Fibroblast of pulmonary artery (primary cell): ENCODE results near the gene CALML5.

Experiments
- DNase-seq: peaks from one replicate; pipeline ENCODE4 v3.0.0-alpha.2; 2010; ENCODE audit warnings: low read depth
- H3K4me3 ChIP-seq: replicated peaks from 2 replicates; pipeline ENCODE4 v1.5.1; 2011; ENCODE audit warnings: low read depth, mild to moderate bottlenecking, control low read depth, low read length, moderate library complexity
- TF ChIP-seq, protein P1 (sequence below): IDR thresholded peaks from 2 replicates; pipeline ENCODE4 v1.5.1; 2011; ENCODE audit warnings: mild to moderate bottlenecking, control low read depth, low read length, inconsistent platforms; ENCODE audit errors: missing control alignments

CALML5 gene

GRCh38 chr10:5509691-5510090, 10.3 kb upstream of the CALML5 start:
- TF ChIP-seq, protein P1, sequence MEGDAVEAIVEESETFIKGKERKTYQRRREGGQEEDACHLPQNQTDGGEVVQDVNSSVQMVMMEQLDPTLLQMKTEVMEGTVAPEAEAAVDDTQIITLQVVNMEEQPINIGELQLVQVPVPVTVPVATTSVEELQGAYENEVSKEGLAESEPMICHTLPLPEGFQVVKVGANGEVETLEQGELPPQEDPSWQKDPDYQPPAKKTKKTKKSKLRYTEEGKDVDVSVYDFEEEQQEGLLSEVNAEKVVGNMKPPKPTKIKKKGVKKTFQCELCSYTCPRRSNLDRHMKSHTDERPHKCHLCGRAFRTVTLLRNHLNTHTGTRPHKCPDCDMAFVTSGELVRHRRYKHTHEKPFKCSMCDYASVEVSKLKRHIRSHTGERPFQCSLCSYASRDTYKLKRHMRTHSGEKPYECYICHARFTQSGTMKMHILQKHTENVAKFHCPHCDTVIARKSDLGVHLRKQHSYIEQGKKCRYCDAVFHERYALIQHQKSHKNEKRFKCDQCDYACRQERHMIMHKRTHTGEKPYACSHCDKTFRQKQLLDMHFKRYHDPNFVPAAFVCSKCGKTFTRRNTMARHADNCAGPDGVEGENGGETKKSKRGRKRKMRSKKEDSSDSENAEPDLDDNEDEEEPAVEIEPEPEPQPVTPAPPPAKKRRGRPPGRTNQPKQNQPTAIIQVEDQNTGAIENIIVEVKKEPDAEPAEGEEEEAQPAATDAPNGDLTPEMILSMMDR: no peak
- no peak overlapping the region for H3K4me3 ChIP-seq
- no peak for DNase-seq

DNA sequence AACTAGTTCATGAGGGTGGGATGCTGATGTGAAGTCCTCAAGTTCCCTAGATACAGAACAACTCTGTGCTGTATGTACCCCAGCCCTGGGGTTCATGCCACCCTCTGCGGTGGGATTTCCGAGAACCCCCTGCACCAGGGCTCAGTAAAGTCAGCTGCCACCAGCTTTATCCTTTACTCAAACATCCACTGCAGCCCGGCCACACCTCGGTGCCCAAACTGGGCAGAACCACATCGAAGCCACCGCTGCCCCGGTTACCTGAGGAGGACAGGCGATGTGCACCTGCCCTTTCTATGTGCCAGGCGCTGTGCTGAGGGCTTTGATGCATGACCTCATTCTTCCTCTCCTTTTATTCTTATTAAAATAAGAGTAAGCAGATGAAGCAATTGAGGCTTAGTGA, 9.9 kb upstream of the CALML5 start:
- no peak overlapping the region for H3K4me3 ChIP-seq
- no peak for DNase-seq
- TF ChIP-seq, protein P1: no peak

DNA sequence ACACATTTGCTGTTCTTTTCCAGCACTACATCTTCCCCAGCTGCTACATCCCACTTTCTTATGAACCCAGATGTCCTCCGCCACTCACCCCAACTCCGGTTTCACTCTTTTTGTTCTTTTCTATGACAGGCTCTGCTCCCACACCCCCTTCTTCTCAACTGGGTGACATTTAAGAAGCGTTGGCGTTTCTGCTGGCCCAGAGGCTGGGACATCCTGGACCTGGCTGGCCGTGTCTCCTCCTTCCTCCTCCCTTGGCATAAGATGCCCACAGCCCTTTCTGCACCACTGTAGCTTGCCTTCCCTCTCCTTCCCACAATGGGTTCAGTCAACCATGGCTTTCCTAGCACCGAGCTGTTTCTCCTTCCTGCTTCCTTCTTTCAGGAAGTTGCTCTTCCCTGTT, 9.4 kb upstream of the CALML5 start:
- no peak for DNase-seq
- TF ChIP-seq, protein P1: no peak
- no peak overlapping the region for H3K4me3 ChIP-seq

DNA sequence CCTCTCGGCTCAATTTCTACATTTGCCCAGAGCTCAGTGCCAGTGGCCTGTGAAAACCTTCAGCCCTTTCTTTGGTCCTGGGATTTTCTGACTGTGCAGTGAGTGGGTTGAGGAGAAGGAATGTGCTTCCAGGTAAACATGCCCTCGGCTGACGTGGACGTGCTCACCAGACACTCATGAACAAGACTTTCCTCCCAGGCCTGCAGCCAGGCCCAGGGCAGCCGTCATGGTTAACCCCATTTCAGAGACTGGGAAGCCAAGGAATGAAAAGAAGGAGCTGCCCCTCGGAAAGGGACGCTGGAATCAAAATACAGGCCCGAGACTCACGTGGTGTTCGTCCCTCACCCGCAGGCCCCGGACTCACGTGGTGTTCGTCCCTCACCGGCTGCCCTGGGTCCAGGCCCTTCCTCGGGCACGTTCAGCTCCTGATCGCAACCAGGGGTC, 8.8 kb upstream of the CALML5 start:
- TF ChIP-seq, protein P1: no peak
- no peak overlapping the region for H3K4me3 ChIP-seq
- DNase-seq: no peak

DNA sequence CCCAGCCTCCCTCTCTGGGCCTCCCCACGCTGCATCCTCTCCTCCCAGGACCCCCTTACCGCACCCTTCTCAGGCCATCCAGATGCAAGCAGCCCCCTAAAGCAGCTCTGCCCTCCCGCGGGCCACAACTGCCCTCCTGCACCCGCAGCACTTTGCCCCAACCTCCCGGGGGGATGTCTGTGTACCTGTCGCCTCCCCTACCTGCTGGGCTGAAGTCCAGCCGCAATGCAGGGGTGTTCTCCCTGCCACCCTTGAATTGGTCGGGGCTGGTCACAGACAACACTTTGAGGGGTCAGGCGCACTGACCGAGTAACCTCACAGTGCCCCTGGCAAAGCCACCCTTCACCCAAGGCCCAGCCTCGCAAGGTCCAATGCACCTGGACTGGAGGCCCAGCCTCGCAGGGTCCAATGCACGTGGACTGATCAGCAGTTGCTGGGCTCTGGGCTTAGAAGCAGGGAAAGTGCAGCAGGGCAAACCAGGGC, 8.3 kb upstream of the CALML5 start:
- DNase-seq: no peak
- no peak overlapping the region for H3K4me3 ChIP-seq
- TF ChIP-seq, protein P1: no peak

GRCh38 chr10:5506751-5507648, 7.6 kb upstream of the CALML5 start:
- no peak overlapping the region for H3K4me3 ChIP-seq
- DNase-seq: no peak
- TF ChIP-seq, protein P1: no peak

DNA sequence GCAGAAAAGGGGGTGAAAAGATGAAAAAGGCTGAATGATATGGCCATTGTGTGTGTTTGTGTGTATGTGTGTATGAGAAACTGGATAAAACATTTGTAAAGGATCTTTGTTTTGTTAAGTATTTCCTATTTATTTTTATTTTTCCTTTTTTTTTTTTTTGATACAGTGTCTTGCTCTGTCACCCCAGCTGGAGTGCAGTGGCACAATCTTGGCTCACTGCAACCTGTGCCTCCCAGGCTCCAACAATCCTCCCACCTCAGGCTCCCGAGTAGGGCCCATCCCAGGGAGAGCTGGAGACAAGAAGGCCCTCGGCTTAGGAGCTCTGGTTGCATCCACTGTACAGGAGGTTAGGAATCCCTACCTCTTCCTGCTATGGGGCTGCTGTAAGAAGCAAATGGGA, 6.9 kb upstream of the CALML5 start:
- no peak for DNase-seq
- TF ChIP-seq, protein P1: no peak
- H3K4me3 ChIP-seq: no peak overlapping the region
